Liver (tissue), 9 donors: ENCODE data around the gene ZC3H12C. TPM values are rescaled to one million over a fixed set of nuclear protein-coding genes. Genes with fewer than 3 reads are reported as not detected.
A peak's percentile ranks its signal among the peaks of the same experiment; 100 is the strongest.

Source experiments
- DNase-seq: peaks from one replicate; pipeline ENCODE4 v3.0.0-alpha.2; 2017; ENCODE audit warnings: low spot score
- H3K27ac ChIP-seq, 2 donors: one replicate each; pipeline ENCODE4 v1.7.0; 2013; ENCODE audit warnings: inconsistent platforms in 2 of 2, low read length in 2 of 2, control low read depth in 1 of 2, low read depth in 1 of 2, mild to moderate bottlenecking in 1 of 2
- H3K27me3 ChIP-seq, 4 donors: one replicate each; pipeline versions ENCODE4 v1.6.1 to v1.7.0; 2013; ENCODE audit warnings: low read length in 3 of 4, inconsistent platforms in 1 of 4, mild to moderate bottlenecking in 1 of 4, moderate library complexity in 1 of 4; ENCODE audit not compliant: control insufficient read depth in 4 of 4, insufficient read depth in 4 of 4
- H3K36me3 ChIP-seq, 4 donors: one replicate each; pipeline versions ENCODE4 v1.6.1 to v1.7.0; 2013; ENCODE audit warnings: low read length in 3 of 4, mild to moderate bottlenecking in 3 of 4, low read depth in 1 of 4, moderate library complexity in 1 of 4; ENCODE audit not compliant: control insufficient read depth in 4 of 4, insufficient read depth in 3 of 4
- H3K4me1 ChIP-seq, 4 donors: one replicate each; pipeline versions ENCODE4 v1.6.1 to v1.7.0; 2013; ENCODE audit warnings: low read length in 3 of 4, mild to moderate bottlenecking in 3 of 4, moderate library complexity in 1 of 4; ENCODE audit not compliant: control insufficient read depth in 4 of 4, insufficient read depth in 4 of 4
- H3K4me3 ChIP-seq, 3 donors: one replicate each; pipeline versions ENCODE4 v1.6.1 to v1.7.0; 2013; ENCODE audit warnings: low read length in 3 of 3, control low read depth in 1 of 3, low read depth in 1 of 3, mild to moderate bottlenecking in 1 of 3
- H3K9ac ChIP-seq, 2 donors: one replicate each; pipeline ENCODE4 v1.7.0; 2013; ENCODE audit warnings: low read length in 2 of 2, mild to moderate bottlenecking in 2 of 2, moderate library complexity in 2 of 2, control low read depth in 1 of 2, low read depth in 1 of 2
- H3K9me3 ChIP-seq, 4 donors: one replicate each; pipeline versions ENCODE4 v1.6.1 to v1.7.0; 2013; ENCODE audit warnings: low read length in 3 of 4; ENCODE audit not compliant: control insufficient read depth in 4 of 4
- ATF3 ChIP-seq: IDR thresholded peaks from 2 replicates; pipeline ENCODE4 v1.6.1; 2016; ENCODE audit warnings: antibody characterized with exemption
- CTCF ChIP-seq: fragments of 150-350 bp; IDR thresholded peaks from 2 replicates; pipeline ENCODE4 v1.5.1; 2017; ENCODE audit warnings: improper control_type of control experiment, low read depth, low read length; ENCODE audit not compliant: missing input control
- EGR1 ChIP-seq, 2 donors: IDR thresholded peaks; 2 replicates each; pipeline ENCODE4 v1.6.1; 2016 to 2018; ENCODE audit warnings: antibody characterized with exemption in 2 of 2, low read depth in 2 of 2
- FOXA1 ChIP-seq: IDR thresholded peaks from 2 replicates; pipeline ENCODE4 v1.6.1; 2016; ENCODE audit warnings: antibody characterized with exemption
- FOXA2 ChIP-seq: IDR thresholded peaks from 2 replicates; pipeline ENCODE4 v1.6.1; 2016; ENCODE audit warnings: antibody characterized with exemption
- GABPA ChIP-seq, 2 donors: IDR thresholded peaks in 1 of 2; conservative IDR thresholded peaks in 1 of 2; 2 replicates each; pipeline ENCODE4 v1.6.1; 2016; ENCODE audit warnings: antibody characterized with exemption in 2 of 2, mild to moderate bottlenecking in 1 of 2, moderate library complexity in 1 of 2
- HNF4A ChIP-seq, 2 donors: conservative IDR thresholded peaks; 2 replicates each; pipeline ENCODE4 v1.6.1; 2016; ENCODE audit warnings: antibody characterized with exemption in 2 of 2, mild to moderate bottlenecking in 2 of 2
- HNF4G ChIP-seq: IDR thresholded peaks from 2 replicates; pipeline ENCODE4 v1.6.1; 2016; ENCODE audit warnings: antibody characterized with exemption
- JUND ChIP-seq, 2 donors: IDR thresholded peaks; 2 replicates each; pipeline ENCODE4 v1.6.1; 2016; ENCODE audit warnings: antibody characterized with exemption in 2 of 2
- NR2F2 ChIP-seq: IDR thresholded peaks from 2 replicates; pipeline ENCODE4 v1.6.1; 2016; ENCODE audit warnings: antibody characterized with exemption
- RAD21 ChIP-seq, 2 donors: IDR thresholded peaks; 2 replicates each; pipeline ENCODE4 v1.6.1; 2016; ENCODE audit warnings: antibody characterized with exemption in 2 of 2, mild to moderate bottlenecking in 2 of 2
- RXRA ChIP-seq, 2 donors: IDR thresholded peaks; 2 replicates each; pipeline ENCODE4 v1.6.1; 2017 to 2018; ENCODE audit warnings: antibody characterized with exemption in 2 of 2, mild to moderate bottlenecking in 1 of 2
- SP1 ChIP-seq: IDR thresholded peaks from 2 replicates; pipeline ENCODE4 v1.6.1; 2018; ENCODE audit warnings: antibody characterized with exemption, mild to moderate bottlenecking
- TAF1 ChIP-seq: conservative IDR thresholded peaks from 2 replicates; pipeline ENCODE4 v1.6.1; 2016; ENCODE audit warnings: antibody characterized with exemption, mild to moderate bottlenecking
- YY1 ChIP-seq: IDR thresholded peaks from 2 replicates; pipeline ENCODE4 v1.6.1; 2016; ENCODE audit warnings: antibody characterized with exemption, mild to moderate bottlenecking
- ZBTB33 ChIP-seq: IDR thresholded peaks from 2 replicates; pipeline ENCODE4 v1.6.1; 2016; ENCODE audit warnings: antibody characterized with exemption
- WGBS: extraction: QIAGEN DNeasy Blood & Tissue Kit; methylation state at CpG from one replicate; pipeline ENCODE4 v1.1.7; 2013; 5-methylcytosine and 5-hydroxymethylcytosine counted together
- polyA plus RNA-seq, 2 donors: library from polyadenylated mRNA; stranded (reverse) in 1 of 2; unstranded in 1 of 2; fragments of 200-250 nt in 1 of 2; fragments of >200 nt in 1 of 2; fragmentation: Nextera tagmentation in 1 of 2; extraction: Ambion mirVana in 1 of 2; gene quantifications; one replicate each; pipeline versions ENCODE4 v1.2.1 to v1.2.3, GENCODE V29; 2013 to 2015
- total RNA-seq, 2 donors: library from RNA; depleted of rRNA; stranded (reverse); fragments of >200 nt; gene quantifications; one replicate each; pipeline ENCODE4 v1.2.3, GENCODE V29; 2014
- TF ChIP-seq, protein P1 (sequence below): IDR thresholded peaks from 2 replicates; pipeline ENCODE4 v1.6.1; 2016; ENCODE audit warnings: antibody characterized with exemption, mild to moderate bottlenecking
- TF ChIP-seq, protein P2 (sequence below): IDR thresholded peaks from 2 replicates; pipeline ENCODE4 v1.6.1; 2016; ENCODE audit warnings: antibody characterized with exemption
- donor health status: healthy.
- donor health status: healthy.
- donor health status: healthy.
- donor health status: healthy.
- donor health status: healthy.

ZC3H12C gene
- total and polyA plus RNA-seq, 4 donors, result 0.92 to 9.6 (median 2.3) TPM

DNA sequence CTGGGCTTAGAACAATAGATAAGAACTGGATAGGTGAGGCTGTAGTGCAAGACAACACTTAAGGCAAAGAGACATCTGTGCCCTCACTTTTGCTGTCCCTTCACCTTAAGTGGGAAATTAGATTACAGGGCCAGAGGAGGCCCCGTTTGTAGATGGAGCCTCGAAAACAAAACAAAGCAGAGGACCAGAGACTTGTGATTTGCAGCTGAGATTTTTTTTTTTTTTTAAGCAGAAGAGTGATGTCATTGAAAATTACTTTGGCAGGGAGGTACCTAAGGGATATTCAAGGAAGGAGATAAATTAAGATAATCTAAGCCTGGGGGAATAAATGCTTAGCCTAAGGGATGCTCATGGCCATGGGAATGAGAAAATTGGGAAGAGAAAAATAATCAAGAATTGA is 31.4 kb downstream of the ZC3H12C start:
- no peak for DNase-seq
- no peaks in the 10 kb centered on the region for H3K9me3 ChIP-seq
- H3K9ac ChIP-seq, result no peak overlapping the region
- H3K4me1 ChIP-seq, result peaks cover 2 to 5% (median 4%) of the 10 kb centered on the region in 4 donors
- WGBS, result 50% methylated on average over 2 of the region's 2 CpGs
- H3K36me3 ChIP-seq, result no peaks in the 10 kb centered on the region
- H3K27me3 ChIP-seq, result no peaks in the 10 kb centered on the region
- no peak overlapping the region for H3K4me3 ChIP-seq
- no peak overlapping the region for H3K27ac ChIP-seq
- no peak for TF ChIP-seq JUND (IDR thresholded peaks at IDR 0.05)
- TF ChIP-seq RXRA (IDR thresholded peaks at IDR 0.05), result no peak
- TF ChIP-seq CTCF, result no peak
- no peak for TF ChIP-seq ZBTB33
- TF ChIP-seq RAD21 (IDR thresholded peaks at IDR 0.05), result no peak
- TF ChIP-seq FOXA1, result no peak
- no peak for TF ChIP-seq ATF3
- TF ChIP-seq, protein P1, sequence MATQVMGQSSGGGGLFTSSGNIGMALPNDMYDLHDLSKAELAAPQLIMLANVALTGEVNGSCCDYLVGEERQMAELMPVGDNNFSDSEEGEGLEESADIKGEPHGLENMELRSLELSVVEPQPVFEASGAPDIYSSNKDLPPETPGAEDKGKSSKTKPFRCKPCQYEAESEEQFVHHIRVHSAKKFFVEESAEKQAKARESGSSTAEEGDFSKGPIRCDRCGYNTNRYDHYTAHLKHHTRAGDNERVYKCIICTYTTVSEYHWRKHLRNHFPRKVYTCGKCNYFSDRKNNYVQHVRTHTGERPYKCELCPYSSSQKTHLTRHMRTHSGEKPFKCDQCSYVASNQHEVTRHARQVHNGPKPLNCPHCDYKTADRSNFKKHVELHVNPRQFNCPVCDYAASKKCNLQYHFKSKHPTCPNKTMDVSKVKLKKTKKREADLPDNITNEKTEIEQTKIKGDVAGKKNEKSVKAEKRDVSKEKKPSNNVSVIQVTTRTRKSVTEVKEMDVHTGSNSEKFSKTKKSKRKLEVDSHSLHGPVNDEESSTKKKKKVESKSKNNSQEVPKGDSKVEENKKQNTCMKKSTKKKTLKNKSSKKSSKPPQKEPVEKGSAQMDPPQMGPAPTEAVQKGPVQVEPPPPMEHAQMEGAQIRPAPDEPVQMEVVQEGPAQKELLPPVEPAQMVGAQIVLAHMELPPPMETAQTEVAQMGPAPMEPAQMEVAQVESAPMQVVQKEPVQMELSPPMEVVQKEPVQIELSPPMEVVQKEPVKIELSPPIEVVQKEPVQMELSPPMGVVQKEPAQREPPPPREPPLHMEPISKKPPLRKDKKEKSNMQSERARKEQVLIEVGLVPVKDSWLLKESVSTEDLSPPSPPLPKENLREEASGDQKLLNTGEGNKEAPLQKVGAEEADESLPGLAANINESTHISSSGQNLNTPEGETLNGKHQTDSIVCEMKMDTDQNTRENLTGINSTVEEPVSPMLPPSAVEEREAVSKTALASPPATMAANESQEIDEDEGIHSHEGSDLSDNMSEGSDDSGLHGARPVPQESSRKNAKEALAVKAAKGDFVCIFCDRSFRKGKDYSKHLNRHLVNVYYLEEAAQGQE, result no peak
- TF ChIP-seq EGR1 (IDR thresholded peaks at IDR 0.05; ENCODE audit: low read depth in 2 of 2), result no peak
- no peak for TF ChIP-seq GABPA (IDR thresholded peaks at IDR 0.05 in 1 of 2, conservative IDR thresholded peaks at IDR 0.05 in 1 of 2)
- TF ChIP-seq YY1, result no peak
- TF ChIP-seq HNF4A (conservative IDR thresholded peaks at IDR 0.05), result no peak
- no peak for TF ChIP-seq HNF4G
- TF ChIP-seq, protein P2, sequence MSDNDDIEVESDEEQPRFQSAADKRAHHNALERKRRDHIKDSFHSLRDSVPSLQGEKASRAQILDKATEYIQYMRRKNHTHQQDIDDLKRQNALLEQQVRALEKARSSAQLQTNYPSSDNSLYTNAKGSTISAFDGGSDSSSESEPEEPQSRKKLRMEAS, result no peak
- no peak for TF ChIP-seq SP1
- no peak for TF ChIP-seq FOXA2
- TF ChIP-seq NR2F2, result no peak

GRCh38 chr11:110125632-110126031 is 32.4 kb downstream of the ZC3H12C start:
- Histone ChIP-seq H3K27ac (no peak overlapping the region), H3K9ac (no peak overlapping the region), H3K4me3 (no peak overlapping the region), H3K27me3 (no peaks in the 10 kb centered on the region), H3K4me1 (peaks cover 2 to 5% (median 4%) of the 10 kb centered on the region in 4 donors), H3K36me3 (no peaks in the 10 kb centered on the region), H3K9me3 (no peaks in the 10 kb centered on the region)
- TF ChIP-seq SP1 (no peak), YY1 (no peak), TAF1 (no peak), EGR1 (IDR thresholded peaks at IDR 0.05; ENCODE audit: low read depth in 2 of 2) (no peak), GABPA (IDR thresholded peaks at IDR 0.05 in 1 of 2, conservative IDR thresholded peaks at IDR 0.05 in 1 of 2) (no peak), HNF4A (conservative IDR thresholded peaks at IDR 0.05) (peak; percentile 24 to 29), RAD21 (IDR thresholded peaks at IDR 0.05) (no peak)
- TF ChIP-seq, protein P2, result no peak
- whole genome bisulfite sequencing, result 83% methylated on average over 4 of the region's 4 CpGs
- DNase-seq, result no peak
